ENCODE data around the gene GPR161.

- TF ChIP-seq CTCF (IDR thresholded peaks at IDR 0.05) = no peak
- no peak for TF ChIP-seq POLR2AphosphoS5 (IDR thresholded peaks at IDR 0.05)
- TF ChIP-seq POLR2A (IDR thresholded peaks at IDR 0.05) = no peak
- no peak for TF ChIP-seq EP300 (IDR thresholded peaks at IDR 0.05; ENCODE audit: low read depth)
Measured at GRCh38 chr1:168135921-168136708, 615 bp downstream of the GPR161 start.
